Natural killer cell (primary cell): ENCODE data around the gene SPSB4. TPM values are rescaled to one million over a fixed set of nuclear protein-coding genes. Genes with fewer than 3 reads are reported as not detected.

Experiments used
- ATAC-seq, 3 donors: fragments of 150-1000 bp in 2 of 3; fragments of 200-7000 bp in 1 of 3; cut with Tn5 transposase; 1 replicate in 1 of 3; 2 replicates in 2 of 3; pipeline ENCODE4 v1.10.0; 2021; ENCODE audit warnings: mild to moderate bottlenecking in 2 of 3, moderate library complexity in 2 of 3
- DNase-seq, 2 donors: peaks; one replicate each; pipeline versions ENCODE4 v3.0.0 to v3.0.0-alpha.2; 2013 to 2021; ENCODE audit warnings: mixed read lengths in 1 of 2
- H3K27ac ChIP-seq: one replicate; pipeline ENCODE4 v1.5.1; 2013; ENCODE audit warnings: mild to moderate bottlenecking, low read length
- H3K27me3 ChIP-seq: one replicate; pipeline ENCODE4 v1.6.1; 2013; ENCODE audit warnings: low read length; ENCODE audit not compliant: control insufficient read depth, insufficient read depth
- H3K36me3 ChIP-seq: one replicate; pipeline ENCODE4 v1.6.1; 2013; ENCODE audit warnings: low read length; ENCODE audit not compliant: control insufficient read depth, insufficient read depth
- H3K4me1 ChIP-seq: one replicate; pipeline ENCODE4 v1.6.1; 2013; ENCODE audit warnings: low read length; ENCODE audit not compliant: control insufficient read depth, insufficient read depth
- H3K4me3 ChIP-seq: one replicate; pipeline ENCODE4 v1.5.1; 2013; ENCODE audit warnings: low read length
- H3K9me3 ChIP-seq: one replicate; pipeline ENCODE4 v1.6.1; 2013; ENCODE audit warnings: low read length; ENCODE audit not compliant: control insufficient read depth, insufficient read depth
- H3K27ac Mint-ChIP-seq, 2 donors: one replicate each; pipeline ENCODE4 v1.8.0; 2022; ENCODE audit warnings: mild to moderate bottlenecking in 2 of 2, mixed read lengths in 2 of 2, moderate library complexity in 1 of 2
- H3K27me3 Mint-ChIP-seq, 2 donors: one replicate each; pipeline ENCODE4 v1.8.0; 2022; ENCODE audit warnings: low read depth in 2 of 2, mixed read lengths in 2 of 2
- H3K36me3 Mint-ChIP-seq: one replicate; pipeline ENCODE4 v1.8.0; 2022; ENCODE audit warnings: mixed read lengths
- H3K4me1 Mint-ChIP-seq, 2 donors: one replicate each; pipeline ENCODE4 v1.8.0; 2022; ENCODE audit warnings: mixed read lengths in 2 of 2
- H3K4me3 Mint-ChIP-seq: one replicate; pipeline ENCODE4 v1.8.0; 2022; ENCODE audit warnings: mild to moderate bottlenecking, moderate library complexity, mixed read lengths
- H3K9me3 Mint-ChIP-seq, 2 donors: one replicate each; pipeline ENCODE4 v1.8.0; 2022; ENCODE audit warnings: mixed read lengths in 2 of 2
- WGBS: methylation state at CpG from one replicate; pipeline ENCODE4 v1.1.7; 2013; ENCODE audit warnings: missing lambda C conversion rate; ENCODE audit not compliant: insufficient coverage; 5-methylcytosine and 5-hydroxymethylcytosine counted together
- intact Hi-C: fragments of 100-400 bp; cut with micrococcal nuclease; formaldehyde crosslinking; loops from one replicate; pipeline ENCODE4 v1.14.2; 2022
- total RNA-seq, 4 donors: library from RNA; stranded (reverse); fragments of 120-200 nt in 1 of 4; gene quantifications; one replicate each; pipeline versions ENCODE4 v1.2.3 to v1.2.4, GENCODE V29; 2013 to 2022
- TF ChIP-seq, protein P1 (sequence below): fragments of 200-600 bp; IDR thresholded peaks from one replicate; pipeline ENCODE4 v1.8.0; 2022; ENCODE audit warnings: antibody characterized with exemption

SPSB4 gene
- total RNA-seq, 3 donors from 2014 or later (not counting 1 experiment from before 2014, with no cell fraction given), result not detected

DNA sequence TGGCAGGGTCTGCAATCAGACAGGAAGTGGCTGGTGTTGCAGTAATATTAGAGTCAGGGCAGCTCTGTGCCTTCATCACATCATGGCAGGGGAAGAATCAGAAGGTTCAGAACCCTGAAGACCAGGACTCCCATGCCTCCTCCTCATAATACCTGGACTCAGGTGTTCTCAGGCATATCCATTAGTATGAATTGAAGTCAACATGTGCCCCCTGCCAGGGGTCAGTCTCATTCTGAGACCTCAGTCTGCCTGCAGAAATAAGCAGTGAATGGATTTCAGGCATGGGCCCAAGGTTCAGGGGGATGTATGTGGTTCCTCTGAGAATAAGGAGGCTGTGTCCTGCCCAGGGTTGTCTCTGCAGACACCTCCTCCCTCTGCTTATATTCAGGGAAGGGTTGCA is 74.2 kb downstream of the SPSB4 start:
- peaks cover 14 to 23% of the 10 kb centered on the region in 2 donors for H3K27me3 Mint-ChIP-seq
- peaks cover 10 to 11% of the 10 kb centered on the region in 2 donors for H3K4me1 Mint-ChIP-seq
- Histone ChIP-seq H3K27ac (no peak overlapping the region), H3K36me3 (no peaks in the 10 kb centered on the region), H3K27me3 (no peaks in the 10 kb centered on the region), H3K4me3 (no peak overlapping the region), H3K9me3 (no peaks in the 10 kb centered on the region), H3K4me1 (peaks cover 26% of the 10 kb centered on the region)
- H3K4me3 Mint-ChIP-seq, result no peak overlapping the region
- DNase-seq, result no peak
- H3K27ac Mint-ChIP-seq, result no peak overlapping the region
- intact Hi-C loops, result no loop called here
- TF ChIP-seq, protein P1, sequence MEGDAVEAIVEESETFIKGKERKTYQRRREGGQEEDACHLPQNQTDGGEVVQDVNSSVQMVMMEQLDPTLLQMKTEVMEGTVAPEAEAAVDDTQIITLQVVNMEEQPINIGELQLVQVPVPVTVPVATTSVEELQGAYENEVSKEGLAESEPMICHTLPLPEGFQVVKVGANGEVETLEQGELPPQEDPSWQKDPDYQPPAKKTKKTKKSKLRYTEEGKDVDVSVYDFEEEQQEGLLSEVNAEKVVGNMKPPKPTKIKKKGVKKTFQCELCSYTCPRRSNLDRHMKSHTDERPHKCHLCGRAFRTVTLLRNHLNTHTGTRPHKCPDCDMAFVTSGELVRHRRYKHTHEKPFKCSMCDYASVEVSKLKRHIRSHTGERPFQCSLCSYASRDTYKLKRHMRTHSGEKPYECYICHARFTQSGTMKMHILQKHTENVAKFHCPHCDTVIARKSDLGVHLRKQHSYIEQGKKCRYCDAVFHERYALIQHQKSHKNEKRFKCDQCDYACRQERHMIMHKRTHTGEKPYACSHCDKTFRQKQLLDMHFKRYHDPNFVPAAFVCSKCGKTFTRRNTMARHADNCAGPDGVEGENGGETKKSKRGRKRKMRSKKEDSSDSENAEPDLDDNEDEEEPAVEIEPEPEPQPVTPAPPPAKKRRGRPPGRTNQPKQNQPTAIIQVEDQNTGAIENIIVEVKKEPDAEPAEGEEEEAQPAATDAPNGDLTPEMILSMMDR, result no peak
- H3K36me3 Mint-ChIP-seq, result no peaks in the 10 kb centered on the region
- ATAC-seq, result no peak
- no peaks in the 10 kb centered on the region for H3K9me3 Mint-ChIP-seq

DNA sequence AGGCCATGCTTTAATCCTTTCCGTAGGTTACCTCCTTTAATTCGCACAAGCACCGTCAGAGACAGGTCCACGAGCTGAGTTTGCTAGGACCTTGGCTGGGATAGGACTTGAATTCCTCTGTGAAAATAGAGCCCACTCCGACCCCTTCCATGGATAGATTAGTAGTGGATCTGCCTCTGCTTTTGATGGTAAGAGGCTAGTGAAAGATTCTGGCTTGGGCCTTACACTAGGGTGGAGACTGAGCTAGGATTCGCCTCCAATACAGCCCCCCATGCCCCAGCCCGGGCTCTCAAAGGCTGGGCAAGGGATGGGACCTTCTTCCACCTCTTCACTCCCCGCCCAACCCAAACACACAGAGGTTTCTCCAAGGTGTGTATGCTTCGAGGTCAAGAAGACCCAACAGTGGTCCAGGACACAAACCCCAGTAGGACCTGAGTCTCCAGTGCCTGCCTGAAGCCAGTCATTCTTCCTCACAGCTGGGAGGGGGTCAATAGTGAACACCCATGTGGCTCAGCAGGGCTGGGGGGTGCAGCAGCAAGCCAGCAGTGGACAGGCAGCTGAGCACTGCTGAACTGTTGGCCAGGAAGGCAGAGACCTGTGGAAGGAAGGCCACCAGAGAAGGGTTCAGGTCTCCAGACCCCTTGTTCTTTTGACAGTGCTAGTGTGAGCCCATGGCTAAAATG is 75.7 kb downstream of the SPSB4 start:
- DNase-seq (no peak), ATAC-seq (no peak)
- Mint-ChIP-seq H3K27me3 (peaks cover 14% of the 10 kb centered on the region in 2 donors), H3K4me1 (peaks cover 10 to 11% of the 10 kb centered on the region in 2 donors), H3K36me3 (no peaks in the 10 kb centered on the region), H3K4me3 (no peak overlapping the region), H3K9me3 (no peaks in the 10 kb centered on the region), H3K27ac (no peak overlapping the region)
- H3K36me3 ChIP-seq, result no peaks in the 10 kb centered on the region
- no peak overlapping the region for H3K4me3 ChIP-seq
- no peaks in the 10 kb centered on the region for H3K9me3 ChIP-seq
- intact Hi-C loops, result no loop called here
- no peaks in the 10 kb centered on the region for H3K27me3 ChIP-seq
- WGBS, result 76% methylated on average over 9 of the region's 9 CpGs
- H3K4me1 ChIP-seq, result peaks cover 26% of the 10 kb centered on the region
- TF ChIP-seq, protein P1, result no peak
- no peak overlapping the region for H3K27ac ChIP-seq

DNA sequence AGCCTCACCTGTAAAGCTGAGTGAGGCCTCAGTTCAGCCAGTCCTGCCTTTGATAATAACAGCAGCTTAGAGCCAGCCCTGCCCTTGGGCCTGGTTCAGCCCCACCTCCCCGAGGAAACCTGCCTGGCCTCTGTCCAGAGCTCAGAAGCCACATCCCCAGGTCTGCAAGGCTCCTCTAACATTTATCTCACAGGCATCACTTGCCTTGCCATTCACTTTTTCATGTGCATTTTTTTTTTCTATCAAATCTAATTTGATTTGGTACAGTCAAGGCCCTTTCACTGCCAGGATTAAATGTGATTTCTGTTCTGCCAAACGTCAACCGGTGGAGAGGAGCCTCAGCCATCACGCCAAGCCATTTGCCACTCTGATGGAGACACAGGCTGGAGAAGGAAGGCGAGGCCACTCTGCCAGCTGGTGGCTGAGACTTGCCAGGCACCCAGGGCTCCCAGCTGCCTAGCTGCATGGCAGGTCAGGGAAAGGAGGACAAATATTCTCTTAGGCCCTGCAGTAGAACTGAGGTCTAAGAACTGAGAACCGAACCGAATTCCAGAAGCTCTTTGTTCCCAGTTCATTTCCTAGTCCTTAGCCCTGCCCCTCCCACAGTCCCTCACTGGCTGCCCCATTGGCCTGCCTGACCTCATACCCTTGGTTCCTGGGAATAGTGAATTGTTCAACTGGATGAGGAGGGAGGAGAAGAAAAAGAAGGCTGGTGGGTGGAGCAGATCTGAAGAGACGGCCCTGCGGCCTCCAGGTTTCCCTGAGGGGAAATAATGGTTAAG is 76.4 kb downstream of the SPSB4 start:
- Mint-ChIP-seq H3K27me3 (peaks cover 10 to 14% of the 10 kb centered on the region in 2 donors), H3K4me3 (no peak overlapping the region), H3K9me3 (no peaks in the 10 kb centered on the region), H3K27ac (no peak overlapping the region), H3K4me1 (peaks cover 10 to 11% of the 10 kb centered on the region in 2 donors), H3K36me3 (no peaks in the 10 kb centered on the region)
- no peak overlapping the region for H3K4me3 ChIP-seq
- no peak overlapping the region for H3K27ac ChIP-seq
- H3K36me3 ChIP-seq, result no peaks in the 10 kb centered on the region
- H3K27me3 ChIP-seq, result no peaks in the 10 kb centered on the region
- DNase-seq (no peak), ATAC-seq (no peak)
- WGBS, result 74% methylated on average over 9 of the region's 9 CpGs
- intact Hi-C loops, result no loop called here
- no peaks in the 10 kb centered on the region for H3K9me3 ChIP-seq
- TF ChIP-seq, protein P1, result no peak
- H3K4me1 ChIP-seq, result peaks cover 26% of the 10 kb centered on the region
